ENCODE data around the gene TPM3. TPM values are rescaled to one million over a fixed set of nuclear protein-coding genes. Genes with fewer than 3 reads are reported as not detected.
A peak's percentile ranks its signal among the peaks of the same experiment; 100 is the strongest.

Gene TPM3
- total and polyA plus RNA-seq, 9 of the 15 experiments (the other 6 are each of a cell fraction or from before 2014, with no cell fraction given) = 202 to 604 (median 421) TPM

GRCh38 chr1:154157520-154158306 is 34.2 kb downstream of the TPM3 start (continued):
- TF ChIP-seq KLF16 (IDR thresholded peaks at IDR 0.05) (peak; percentile 76), PHF20 (IDR thresholded peaks at IDR 0.05; ENCODE audit: partially characterized antibody) (no peak), EP400 (IDR thresholded peaks at IDR 0.05) (peak; percentile 88), MNT (conservative IDR thresholded peaks at IDR 0.05) (peak; percentile 26 to 67; a peak in 2 of 4 replicates), ZNF316 (IDR thresholded peaks at IDR 0.05) (peak; percentile 47; the same call in 1 of the 2 replicates), RBM15 (IDR thresholded peaks at IDR 0.05; ENCODE audit: insufficient read depth, low read length) (no peak), NFYB (IDR thresholded peaks at IDR 0.05; ENCODE audit: extremely low read depth, insufficient read length) (no peak), ARID4B (CRISPR knock-in tag; IDR thresholded peaks at IDR 0.05) (peak; percentile 55; the same call in 1 of the 2 replicates), PHTF2 (CRISPR knock-in tag; IDR thresholded peaks at IDR 0.05) (no peak), PRPF4 (IDR thresholded peaks at IDR 0.05; ENCODE audit: insufficient read depth, low read depth, low read length, poor library complexity, severe bottlenecking) (no peak), FOS (IDR thresholded peaks at IDR 0.05; ENCODE audit: extremely low read depth, insufficient read length) (no peak), PHB2 (IDR thresholded peaks at IDR 0.05; ENCODE audit: low read depth) (no peak), BRF2 (IDR thresholded peaks at IDR 0.05; ENCODE audit: borderline replicate concordance, insufficient read depth, insufficient read length) (no peak), TEAD1 (CRISPR knock-in tag; IDR thresholded peaks at IDR 0.05) (peak; percentile 33 to 49; a peak in 1 of 4 replicates), E2F8 (IDR thresholded peaks at IDR 0.05; ENCODE audit: low read depth, partially characterized antibody) (no peak)

Measured in K562 (cell line).